Retina (tissue), 1 donor: ENCODE measurements around the gene ACTMAP.
"Not testable (repeated sequence)": the region's sequence is repeated elsewhere in the genome, so short reads cannot be mapped to it uniquely, and the experiment has no call there.

ENCODE experiments used
- DNase-seq: peaks from one replicate; pipeline ENCODE4 v3.0.0-alpha.2; 2016

The ACTMAP gene

DNA sequence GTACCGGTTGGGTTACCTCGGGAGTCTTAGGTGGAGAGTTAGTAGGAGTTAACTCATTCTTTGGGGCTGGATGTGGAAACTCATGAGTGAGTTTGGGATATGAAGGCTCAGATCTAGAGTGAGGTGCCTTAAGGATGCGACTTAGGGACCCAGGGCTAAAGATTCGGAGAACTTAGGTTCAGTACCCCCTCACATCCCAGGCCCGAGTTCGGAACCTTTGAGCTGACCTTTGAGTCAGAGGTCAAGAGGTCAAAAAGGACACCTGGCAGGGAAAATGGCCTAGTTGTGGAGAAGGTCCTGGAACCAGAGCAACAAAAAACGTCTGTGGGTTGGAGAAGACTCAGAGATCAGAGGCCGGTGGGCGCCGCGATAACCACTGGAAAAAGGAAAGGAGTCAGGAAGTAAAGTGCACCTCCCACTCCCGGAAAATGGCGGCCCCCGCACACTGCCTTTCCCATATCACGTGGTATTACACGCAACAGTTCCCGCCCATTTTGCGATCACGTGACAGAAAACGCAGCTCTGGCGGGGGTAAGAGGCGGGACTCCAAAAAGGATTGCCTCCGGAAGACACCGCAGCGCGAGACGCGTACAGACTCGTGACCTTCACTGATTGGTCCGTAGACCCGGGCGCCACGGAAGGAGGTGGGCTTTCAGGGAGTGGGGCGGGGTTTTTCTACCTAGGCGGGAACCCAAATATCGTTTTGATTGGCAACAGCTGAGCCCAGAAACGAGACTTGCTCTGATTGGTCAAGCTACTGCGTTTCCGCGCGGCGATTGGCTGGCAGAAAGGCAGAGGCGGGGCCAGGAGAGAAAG lies at the start of gene ACTMAP:
Gene ACTMAP (minus strand): TSS at position 420 of the 816 bp plus-strand sequence. CDS start 674 bp downstream, outside the sequence.
- DNase-seq: peak; percentile 100

DNA sequence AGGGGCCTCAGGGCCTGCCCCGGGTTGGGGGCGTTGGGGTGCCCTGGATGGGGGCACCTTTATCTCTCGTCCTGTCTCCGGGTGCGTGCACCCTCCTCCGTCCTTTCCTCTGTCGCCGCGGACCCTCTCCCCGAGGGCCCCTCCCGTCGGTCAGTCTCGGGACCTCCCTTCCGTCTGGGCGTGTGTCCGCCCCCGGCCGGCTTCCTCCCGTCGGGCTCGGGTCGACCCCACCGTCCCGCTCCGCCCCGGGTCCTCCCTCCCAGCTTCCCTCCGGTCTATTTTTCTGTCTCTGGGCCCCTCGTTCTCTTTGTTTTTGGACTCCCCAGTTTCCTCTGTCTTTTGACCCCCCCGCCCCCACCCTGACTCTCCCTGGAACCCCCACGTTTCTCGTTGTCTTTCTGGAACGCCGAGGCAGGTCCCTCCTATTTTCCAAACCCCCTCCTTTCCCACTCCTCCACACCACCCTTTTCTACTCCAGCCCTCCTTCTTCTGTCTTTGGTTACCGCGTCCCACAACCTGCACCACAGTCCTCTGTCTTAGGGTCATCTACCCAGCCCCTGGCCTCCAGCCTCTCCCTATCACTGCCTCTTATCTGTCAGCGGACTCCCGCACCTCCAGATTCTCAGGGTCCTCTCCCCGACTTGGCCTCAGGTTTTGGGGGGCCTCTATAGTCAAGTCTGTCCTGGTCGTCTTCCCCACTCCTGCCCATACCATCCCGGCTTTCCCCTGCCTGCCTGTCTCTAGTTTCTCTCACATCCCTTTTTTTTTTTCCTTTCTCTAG lies 49.5 kb upstream of the ACTMAP start:
- DNase-seq: no peak

- DNase-seq: peak; percentile 99
Measured at GRCh38 chr19:40798683-40799557, 48.6 kb upstream of the ACTMAP start, which contains the start of gene EGLN2. Gene EGLN2, plus strand, starts transcription at chr19:40799191. Its CDS starts 1,382 bp downstream, at chr19:40800573.

DNA sequence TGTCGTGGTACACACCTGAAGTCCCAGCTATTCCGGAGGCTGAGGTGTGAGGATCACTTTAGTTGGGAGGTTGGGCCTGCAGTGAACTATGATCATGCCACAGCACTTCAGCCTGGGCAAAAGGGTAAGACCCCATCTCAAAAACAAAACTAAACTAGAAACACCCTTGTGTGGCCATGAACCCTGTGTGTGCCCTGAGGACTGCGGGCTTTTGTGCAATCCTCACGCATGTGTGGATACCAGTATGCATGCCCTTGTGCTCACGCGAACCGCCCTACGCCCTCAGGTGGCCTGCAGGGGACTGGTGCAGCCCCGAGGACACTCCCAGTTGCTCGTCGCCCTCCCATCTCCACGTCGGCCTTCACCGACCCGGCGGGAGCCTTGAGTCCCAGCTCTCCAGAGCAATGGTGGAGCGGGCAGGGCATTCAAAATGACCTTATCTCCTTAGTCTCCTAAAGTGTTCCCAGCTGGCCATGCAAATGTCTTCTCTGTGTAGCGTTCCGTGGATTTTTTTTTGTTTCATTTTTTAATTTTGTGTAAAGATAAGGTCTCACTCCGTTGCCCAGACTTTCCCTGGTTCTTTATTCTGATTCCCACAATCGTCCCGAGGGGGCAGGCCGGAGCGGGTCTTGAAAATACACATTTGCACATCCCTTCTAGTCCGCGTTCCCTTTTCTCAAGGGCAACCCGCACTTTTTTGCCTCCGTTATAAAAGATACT lies 47.8 kb upstream of the ACTMAP start:
- no peak for DNase-seq

DNA sequence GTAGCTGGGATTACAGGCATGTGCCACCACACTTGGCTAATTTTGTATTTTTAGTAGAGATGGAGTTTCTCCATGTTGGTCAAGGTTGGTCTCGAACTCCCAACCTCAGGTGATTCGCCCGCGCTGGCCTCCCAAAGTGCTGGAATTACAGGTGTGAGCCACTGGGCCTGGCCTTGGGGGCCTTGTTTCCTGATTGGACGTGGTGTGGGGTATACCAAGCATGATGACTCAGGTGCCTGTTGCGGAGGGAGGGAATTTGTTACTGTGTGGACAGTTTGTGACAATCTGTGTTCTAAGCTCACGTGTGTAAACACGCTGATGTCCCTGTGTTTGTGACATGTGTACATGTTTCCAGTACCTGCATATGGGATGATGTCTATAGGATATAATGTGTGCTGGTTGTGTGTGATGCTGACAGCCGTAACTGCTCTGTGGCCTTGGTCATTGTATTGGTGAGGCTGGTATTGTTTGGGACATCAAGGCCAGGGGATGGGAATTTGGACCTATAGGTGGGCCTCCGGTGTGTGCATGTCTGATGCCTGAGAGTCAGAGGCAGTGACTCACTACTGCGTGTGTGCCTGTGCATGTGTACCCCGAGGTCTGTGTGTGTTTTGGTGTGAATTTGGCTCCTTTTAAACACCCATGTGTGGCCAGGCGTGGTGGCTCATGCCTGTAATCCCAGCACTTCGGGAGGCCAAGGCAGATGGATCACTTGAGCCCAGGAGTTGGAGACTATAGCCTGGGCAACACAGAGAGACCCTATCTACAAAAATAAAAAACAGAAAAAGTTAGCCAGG lies 47.1 kb upstream of the ACTMAP start:
- DNase-seq: no peak

DNA sequence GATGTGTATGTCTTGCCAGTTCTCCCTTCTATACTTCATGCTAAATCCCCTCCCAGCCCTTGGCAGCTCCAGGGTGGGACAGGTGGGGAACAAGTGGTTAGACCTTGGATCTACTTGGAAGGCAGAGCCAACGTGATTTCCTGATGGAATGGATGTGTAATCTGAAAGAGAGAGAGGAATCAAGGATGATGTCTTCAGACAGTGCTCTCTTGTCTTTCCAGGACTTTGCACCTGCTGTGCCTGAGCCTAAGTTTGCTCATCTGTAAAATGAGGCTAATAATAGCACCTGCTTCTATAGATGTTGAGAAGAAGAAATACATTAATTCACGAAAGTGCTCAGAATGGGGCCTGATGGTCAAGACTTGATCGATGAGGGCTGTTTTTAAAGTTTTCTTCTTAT lies 41.7 kb upstream of the ACTMAP start:
- DNase-seq: no peak

- DNase-seq: no peak
Measured at GRCh38 chr19:40791349-40791748, 41.1 kb upstream of the ACTMAP start.

- no peak for DNase-seq
Measured at GRCh38 chr19:40786060-40787037, 36.1 kb upstream of the ACTMAP start.

GRCh38 chr19:40785526-40785925 lies 35.2 kb upstream of the ACTMAP start:
- DNase-seq: no peak

GRCh38 chr19:40784146-40784545 lies 33.9 kb upstream of the ACTMAP start:
- not testable (repeated sequence) for DNase-seq

- no peak for DNase-seq
Measured at GRCh38 chr19:40783711-40784110, 33.4 kb upstream of the ACTMAP start.

DNA sequence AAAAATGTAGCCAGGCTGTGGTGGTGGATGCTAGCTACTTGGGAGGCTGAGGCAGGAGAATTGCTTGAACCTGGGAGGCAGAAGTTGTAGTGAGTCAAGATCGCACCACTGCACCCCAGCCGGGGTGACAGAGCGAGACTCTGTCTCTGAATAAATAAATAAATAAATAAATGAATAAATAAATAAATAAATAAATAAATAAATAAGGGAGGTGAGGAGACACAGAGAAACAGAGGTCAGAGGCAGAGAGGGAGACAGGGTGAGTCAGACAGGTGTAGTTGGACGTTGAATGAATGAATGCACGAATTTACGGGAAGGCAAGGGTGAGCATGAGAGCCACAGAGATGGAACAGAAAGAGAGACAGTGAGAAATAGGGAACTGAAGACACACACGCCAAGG lies 30.9 kb upstream of the ACTMAP start:
- DNase-seq: no peak

DNA sequence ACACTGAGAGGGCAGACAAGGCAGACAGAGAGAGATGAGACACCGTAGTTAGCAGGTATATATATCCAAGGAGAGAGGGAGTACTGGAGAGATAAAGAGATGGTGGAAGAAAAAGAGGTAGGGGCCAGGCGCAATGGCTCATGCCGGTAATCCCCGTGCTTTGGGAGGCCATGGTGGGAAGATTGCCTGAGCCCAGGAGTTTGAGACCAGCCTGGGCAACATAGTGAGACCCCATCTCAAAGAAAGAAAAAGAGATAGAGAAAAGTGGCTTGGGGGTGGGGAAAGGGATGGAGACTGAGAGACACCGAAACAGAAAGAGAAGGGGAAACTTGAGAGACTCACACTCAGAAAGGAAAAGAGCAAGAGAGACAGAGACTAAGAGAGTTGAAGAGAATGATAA lies 30.3 kb upstream of the ACTMAP start:
- no peak for DNase-seq

GRCh38 chr19:40778706-40779284 lies 28.5 kb upstream of the ACTMAP start:
- no peak for DNase-seq

DNA sequence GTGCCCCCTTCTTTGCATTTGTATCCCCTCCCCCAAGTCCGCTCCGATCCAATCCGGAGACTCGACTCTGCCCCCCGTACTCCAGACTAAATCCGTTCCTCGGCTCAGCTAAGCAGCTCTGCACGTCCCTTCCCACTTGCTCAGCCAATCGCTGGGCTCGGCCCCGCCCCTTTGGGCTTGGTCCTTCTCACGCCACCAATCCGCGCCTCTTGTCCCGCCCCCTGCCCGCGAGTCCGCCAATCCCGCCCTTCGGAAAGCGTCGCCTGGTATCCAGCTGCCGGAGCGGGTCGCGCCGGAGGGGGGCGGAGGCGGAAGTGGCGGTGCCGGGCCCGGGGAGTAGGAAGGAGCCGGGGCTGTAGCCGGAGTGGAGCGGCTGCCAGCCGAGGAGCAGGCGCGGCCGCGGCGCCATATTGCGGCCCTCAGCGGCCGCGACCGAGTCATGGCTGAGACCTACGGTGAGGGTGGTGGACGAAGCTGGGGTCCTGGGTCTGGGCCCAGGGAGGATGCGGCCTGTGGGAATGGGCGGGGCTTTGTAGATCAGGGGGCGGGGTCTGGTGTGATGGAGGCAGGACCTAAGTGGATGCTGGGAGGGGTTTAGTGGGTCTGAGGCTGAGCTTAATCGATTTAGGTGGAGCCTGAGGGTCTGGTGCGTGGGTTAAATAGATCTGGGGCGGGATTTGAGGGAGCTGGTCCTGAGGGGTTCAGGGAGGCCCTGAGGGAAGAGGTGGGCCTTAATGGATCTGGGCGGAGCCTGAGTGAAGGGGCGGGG lies 27.8 kb upstream of the ACTMAP start, which contains the start of gene RAB4B:
Gene RAB4B (plus strand): TSS at position 311 of the 769 bp plus-strand sequence. CDS start 129 bp downstream, at position 440.
- DNase-seq: peak; percentile 100

DNA sequence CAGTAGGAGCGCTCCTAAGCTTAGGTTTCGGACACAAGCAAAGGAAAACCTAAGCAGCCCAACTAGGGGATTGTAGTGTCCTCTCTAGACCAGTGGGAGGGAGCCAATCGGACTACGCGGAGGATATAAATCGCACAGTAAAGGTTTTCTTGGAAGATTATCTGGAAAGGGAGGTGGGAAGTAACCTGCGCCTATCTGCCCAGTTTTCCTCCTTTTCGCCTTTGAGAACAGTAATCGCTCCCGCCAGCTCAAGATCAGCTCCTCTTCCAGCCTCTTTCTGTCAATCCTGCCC lies 27.3 kb upstream of the ACTMAP start:
- DNase-seq: no peak

DNA sequence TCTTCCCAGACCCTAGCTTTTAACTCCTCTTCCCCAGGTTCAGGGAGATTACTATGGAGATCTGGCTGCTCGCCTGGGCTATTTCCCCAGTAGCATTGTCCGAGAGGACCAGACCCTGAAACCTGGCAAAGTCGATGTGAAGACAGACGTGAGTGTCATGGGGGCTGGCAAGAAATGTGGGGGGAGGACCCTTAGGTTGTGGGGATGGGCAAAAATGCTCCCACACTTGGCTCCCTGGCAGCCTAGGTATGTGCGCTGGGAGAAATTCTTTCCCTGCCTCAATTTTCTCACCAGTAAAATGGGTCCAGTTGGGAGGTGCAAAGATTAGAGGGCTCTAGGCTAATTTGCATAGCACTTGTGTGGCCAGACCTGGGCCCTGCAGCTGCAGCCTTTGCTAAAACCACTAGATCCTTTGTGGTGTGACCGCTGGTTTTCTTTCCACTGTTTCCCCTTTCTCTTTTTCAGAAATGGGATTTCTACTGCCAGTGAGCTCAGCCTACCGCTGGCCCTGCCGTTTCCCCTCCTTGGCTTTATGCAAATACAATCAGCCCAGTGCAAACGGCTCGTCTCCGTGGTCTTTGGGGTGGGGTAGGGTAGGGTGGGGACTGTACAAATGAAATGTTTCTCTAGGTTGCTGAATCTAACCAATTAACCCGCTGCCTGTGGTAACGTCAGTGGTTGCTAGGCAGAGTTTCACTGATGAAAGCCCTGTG lies 26.8 kb upstream of the ACTMAP start:
- peak; percentile 95 for DNase-seq

- DNase-seq: no peak
Measured at GRCh38 chr19:40776364-40776763, 26.1 kb upstream of the ACTMAP start.
